Chondrocyte (in vitro differentiated cells): Measurements from ENCODE around the gene TPRA1. TPM values are rescaled to one million over a fixed set of nuclear protein-coding genes. Genes with fewer than 3 reads are reported as not detected.

Experiments used
- DNase-seq: peaks from one replicate; pipeline ENCODE4 v3.0.0; 2021; ENCODE audit warnings: mixed read lengths, low spot score
- H3K27ac Mint-ChIP-seq: one replicate; pipeline ENCODE4 v1.8.0; 2021; ENCODE audit warnings: mild to moderate bottlenecking, moderate library complexity, mixed read lengths; ENCODE audit not compliant: unreplicated experiment
- H3K27me3 Mint-ChIP-seq: 2 replicates; pipeline ENCODE4 v1.8.0; 2021; ENCODE audit warnings: low read depth, mixed read lengths
- H3K36me3 Mint-ChIP-seq: 2 replicates; pipeline ENCODE4 v1.8.0; 2021; ENCODE audit warnings: low read depth, mixed read lengths
- H3K4me1 Mint-ChIP-seq: 2 replicates; pipeline ENCODE4 v1.8.0; 2021; ENCODE audit warnings: low read depth, mild to moderate bottlenecking, mixed read lengths
- H3K4me3 Mint-ChIP-seq: one replicate; pipeline ENCODE4 v1.8.0; 2021; ENCODE audit warnings: mild to moderate bottlenecking, moderate library complexity, mixed read lengths; ENCODE audit not compliant: unreplicated experiment
- H3K9me3 Mint-ChIP-seq: 2 replicates; pipeline ENCODE4 v1.8.0; 2021; ENCODE audit warnings: low read depth, mixed read lengths
- total RNA-seq: library from RNA; stranded (reverse); gene quantifications from 3 replicates; pipeline ENCODE4 v1.2.1, GENCODE V29; 2021
- TF ChIP-seq, protein P1 (sequence below): fragments of 200-600 bp; sonication (generic); IDR thresholded peaks from 2 replicates; pipeline ENCODE4 v1.5.0; 2021; ENCODE audit warnings: antibody characterized with exemption, mild to moderate bottlenecking, moderate library complexity

The TPRA1 gene
- total RNA-seq, 1 donor from 2014 or later = 37.2 TPM

DNA sequence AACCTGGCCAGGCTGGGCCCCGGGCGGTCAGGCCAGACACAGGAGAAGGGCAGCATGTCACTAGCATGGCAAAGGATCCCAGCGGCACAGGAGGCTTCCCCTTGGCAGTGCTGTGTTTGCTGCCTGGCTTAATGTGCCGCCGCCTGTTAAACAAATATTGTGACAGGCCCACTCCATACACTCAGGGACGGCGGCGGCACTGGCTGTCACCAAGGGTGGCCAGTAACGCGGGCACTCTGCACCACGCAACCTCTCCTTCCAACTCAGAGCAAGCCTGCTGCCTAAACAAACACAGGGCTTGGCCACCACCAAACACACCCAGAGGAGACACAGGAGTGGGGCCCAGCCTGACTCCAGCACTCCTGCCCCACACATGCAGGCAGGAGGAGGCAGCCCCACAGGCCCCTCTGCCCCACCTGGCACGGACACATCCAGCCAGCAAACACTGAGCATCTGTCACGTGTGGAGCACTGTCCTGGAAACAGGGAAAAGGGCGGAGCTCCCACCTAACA, 48.0 kb downstream of the TPRA1 start:
- no peak overlapping the region for H3K27ac Mint-ChIP-seq

DNA sequence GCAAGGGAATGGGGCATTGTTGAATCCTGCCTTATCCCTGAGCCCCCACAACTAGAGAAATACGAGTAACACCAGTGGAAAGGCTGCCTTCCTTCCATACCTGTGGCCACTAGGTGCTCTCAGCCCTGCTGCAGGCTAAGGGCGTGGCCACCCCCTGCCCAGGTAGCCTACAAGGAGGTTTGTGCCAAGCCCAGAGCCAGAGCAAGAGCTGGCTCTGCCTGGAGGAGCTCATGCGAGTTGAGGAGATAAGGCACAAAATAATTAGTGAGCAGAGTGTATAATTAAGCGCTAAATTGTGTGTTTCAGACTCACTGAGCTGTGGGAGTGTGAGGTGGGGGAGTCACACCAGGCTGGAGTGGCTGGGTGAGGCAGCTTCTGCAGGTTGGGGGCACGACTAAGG, 49.2 kb downstream of the TPRA1 start:
- no peak overlapping the region for H3K4me3 Mint-ChIP-seq
- no peaks in the 10 kb centered on the region for H3K4me1 Mint-ChIP-seq
- no peaks in the 10 kb centered on the region for H3K9me3 Mint-ChIP-seq
- TF ChIP-seq, protein P1, sequence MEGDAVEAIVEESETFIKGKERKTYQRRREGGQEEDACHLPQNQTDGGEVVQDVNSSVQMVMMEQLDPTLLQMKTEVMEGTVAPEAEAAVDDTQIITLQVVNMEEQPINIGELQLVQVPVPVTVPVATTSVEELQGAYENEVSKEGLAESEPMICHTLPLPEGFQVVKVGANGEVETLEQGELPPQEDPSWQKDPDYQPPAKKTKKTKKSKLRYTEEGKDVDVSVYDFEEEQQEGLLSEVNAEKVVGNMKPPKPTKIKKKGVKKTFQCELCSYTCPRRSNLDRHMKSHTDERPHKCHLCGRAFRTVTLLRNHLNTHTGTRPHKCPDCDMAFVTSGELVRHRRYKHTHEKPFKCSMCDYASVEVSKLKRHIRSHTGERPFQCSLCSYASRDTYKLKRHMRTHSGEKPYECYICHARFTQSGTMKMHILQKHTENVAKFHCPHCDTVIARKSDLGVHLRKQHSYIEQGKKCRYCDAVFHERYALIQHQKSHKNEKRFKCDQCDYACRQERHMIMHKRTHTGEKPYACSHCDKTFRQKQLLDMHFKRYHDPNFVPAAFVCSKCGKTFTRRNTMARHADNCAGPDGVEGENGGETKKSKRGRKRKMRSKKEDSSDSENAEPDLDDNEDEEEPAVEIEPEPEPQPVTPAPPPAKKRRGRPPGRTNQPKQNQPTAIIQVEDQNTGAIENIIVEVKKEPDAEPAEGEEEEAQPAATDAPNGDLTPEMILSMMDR = no peak
- DNase-seq = no peak
- no peak overlapping the region for H3K27ac Mint-ChIP-seq
- peaks cover 14% of the 10 kb centered on the region for H3K27me3 Mint-ChIP-seq
- H3K36me3 Mint-ChIP-seq = no peaks in the 10 kb centered on the region

More for the DNA sequence above, 48.0 kb downstream of the TPRA1 start:
- Mint-ChIP-seq H3K4me1 (peaks cover 7% of the 10 kb centered on the region), H3K9me3 (no peaks in the 10 kb centered on the region), H3K4me3 (no peak overlapping the region), H3K27me3 (peaks cover 14% of the 10 kb centered on the region), H3K36me3 (no peaks in the 10 kb centered on the region)
- TF ChIP-seq, protein P1 = no peak
- no peak for DNase-seq

DNA sequence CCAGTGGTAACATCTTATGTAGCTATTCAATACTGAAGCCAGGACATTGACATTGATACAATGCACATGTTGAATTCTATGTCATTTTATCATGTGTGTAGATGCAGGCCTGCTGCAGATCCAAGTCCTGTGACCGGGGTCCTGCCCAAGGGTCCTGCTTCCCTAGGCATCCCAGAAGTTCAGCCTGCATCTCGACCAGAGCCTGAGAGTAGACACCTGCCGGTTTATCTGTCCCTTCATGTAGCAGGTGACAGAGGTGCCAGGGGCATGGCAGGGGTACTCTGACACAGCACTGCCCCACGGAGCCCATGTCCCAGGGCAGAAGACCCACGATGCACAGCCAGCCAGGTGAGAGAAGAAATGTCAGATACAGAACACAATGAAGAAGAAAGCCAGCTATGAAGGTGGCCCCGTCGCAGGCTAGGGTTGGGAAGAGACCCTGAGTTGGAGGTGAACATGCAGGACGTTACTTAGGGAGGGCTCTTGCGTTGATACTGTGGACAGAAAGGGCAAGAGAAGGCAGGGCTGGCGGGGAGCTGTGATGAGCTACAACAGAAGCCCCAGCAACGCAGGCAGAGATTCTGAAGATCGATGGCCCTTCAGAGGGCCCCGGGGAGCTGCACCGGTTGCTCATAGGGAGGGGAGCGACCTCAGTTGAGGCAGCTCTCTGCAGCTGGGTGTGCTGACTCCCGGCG, 51.0 kb downstream of the TPRA1 start:
- Mint-ChIP-seq H3K36me3 (no peaks in the 10 kb centered on the region), H3K4me1 (no peaks in the 10 kb centered on the region), H3K27ac (peak overlapping the region; percentile 36), H3K4me3 (no peak overlapping the region), H3K9me3 (no peaks in the 10 kb centered on the region), H3K27me3 (peaks cover 27% of the 10 kb centered on the region)
- TF ChIP-seq, protein P1 = no peak
- DNase-seq = no peak

DNA sequence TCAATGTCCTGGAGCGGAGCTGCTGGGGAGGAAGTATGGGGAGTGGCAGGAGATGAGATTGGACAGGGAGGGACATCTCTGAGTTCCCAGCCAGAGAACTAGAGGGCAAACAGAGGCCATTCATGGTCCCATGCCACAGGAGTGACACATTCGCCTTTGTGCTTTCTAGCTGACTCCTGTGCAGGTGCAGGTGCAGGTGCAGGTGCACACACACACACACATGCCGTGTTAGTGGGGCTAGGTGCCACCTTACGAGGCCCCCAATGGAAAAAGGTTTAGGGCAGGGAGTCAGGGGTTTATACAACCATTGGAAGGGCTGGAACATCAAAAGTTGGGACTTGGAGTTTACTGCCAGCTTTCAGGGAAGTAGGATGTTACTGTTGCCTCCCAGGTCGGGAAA, 52.0 kb downstream of the TPRA1 start:
- H3K9me3 Mint-ChIP-seq = no peaks in the 10 kb centered on the region
- no peak overlapping the region for H3K4me3 Mint-ChIP-seq
- H3K27me3 Mint-ChIP-seq = peaks cover 28% of the 10 kb centered on the region
- no peak overlapping the region for H3K27ac Mint-ChIP-seq
- DNase-seq = no peak
- TF ChIP-seq, protein P1 = no peak
- no peaks in the 10 kb centered on the region for H3K36me3 Mint-ChIP-seq
- H3K4me1 Mint-ChIP-seq = no peaks in the 10 kb centered on the region

DNA sequence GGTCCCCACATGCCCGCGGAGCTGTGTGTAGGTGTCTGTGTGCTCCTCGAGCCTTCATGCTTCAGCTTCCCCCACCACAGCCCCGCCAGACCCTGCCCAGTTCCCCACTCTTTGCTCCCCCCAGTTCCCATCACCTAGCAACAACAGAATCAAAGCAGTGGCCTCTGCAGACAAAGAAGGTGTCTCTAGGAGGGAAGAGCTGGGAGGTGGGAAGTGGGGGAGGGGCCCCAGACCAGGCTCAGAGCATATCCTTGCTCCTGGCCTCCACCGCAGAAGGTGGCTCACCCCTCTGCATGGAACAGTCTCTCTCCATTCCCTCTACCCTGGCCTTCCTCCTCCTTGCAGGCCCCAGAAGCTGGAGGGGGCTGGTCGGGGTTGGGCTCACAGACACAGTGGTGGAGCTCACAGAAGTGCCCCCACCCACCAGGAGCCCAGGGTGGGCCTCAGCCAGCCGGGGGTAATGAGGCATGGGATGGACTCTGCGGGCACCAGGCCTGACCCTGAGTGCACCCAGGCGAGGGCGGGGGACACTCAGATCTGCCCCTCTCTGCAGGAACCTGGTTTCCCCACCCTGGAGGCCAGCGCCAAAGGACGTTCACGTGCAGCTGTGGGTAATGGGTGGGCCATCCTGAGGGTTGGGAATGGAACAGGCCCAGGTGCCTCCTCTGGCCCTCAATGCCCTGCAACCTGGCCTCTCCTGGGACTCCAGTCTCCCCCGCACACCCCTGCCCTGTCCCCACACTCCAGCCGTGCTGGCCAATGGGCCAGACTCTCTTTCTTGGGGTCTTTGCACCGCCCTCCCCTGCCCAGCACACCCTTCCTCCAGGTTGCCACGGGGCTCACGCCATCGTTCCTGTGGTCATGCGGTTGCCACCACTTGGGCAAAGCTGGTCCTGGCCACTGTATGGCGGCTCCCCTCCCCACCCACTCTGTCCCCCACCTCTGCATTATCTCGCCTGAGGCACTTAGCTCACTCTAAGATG, 53.4 kb downstream of the TPRA1 start:
- H3K27ac Mint-ChIP-seq = no peak overlapping the region
- H3K9me3 Mint-ChIP-seq = no peaks in the 10 kb centered on the region
- peaks cover 28% of the 10 kb centered on the region for H3K27me3 Mint-ChIP-seq
- H3K36me3 Mint-ChIP-seq = no peaks in the 10 kb centered on the region
- TF ChIP-seq, protein P1 = no peak
- H3K4me1 Mint-ChIP-seq = no peaks in the 10 kb centered on the region
- DNase-seq = no peak
- H3K4me3 Mint-ChIP-seq = no peak overlapping the region
